Jurkat, Clone E6-1 (cell line): ENCODE measurements around the gene MRPS11.
"Not testable (repeated sequence)": the region's sequence is repeated elsewhere in the genome, so short reads cannot be mapped to it uniquely, and the experiment has no call there.

Experiments
- DNase-seq: peaks from one replicate; pipeline ENCODE4 v3.0.0-alpha.2; 2011; ENCODE audit warnings: low read depth, low spot score
- H3K4me3 ChIP-seq: 2 replicates; pipeline ENCODE4 v1.5.1; 2011; ENCODE audit warnings: mild to moderate bottlenecking, low read length, control low read depth, moderate library complexity

Gene MRPS11

DNA sequence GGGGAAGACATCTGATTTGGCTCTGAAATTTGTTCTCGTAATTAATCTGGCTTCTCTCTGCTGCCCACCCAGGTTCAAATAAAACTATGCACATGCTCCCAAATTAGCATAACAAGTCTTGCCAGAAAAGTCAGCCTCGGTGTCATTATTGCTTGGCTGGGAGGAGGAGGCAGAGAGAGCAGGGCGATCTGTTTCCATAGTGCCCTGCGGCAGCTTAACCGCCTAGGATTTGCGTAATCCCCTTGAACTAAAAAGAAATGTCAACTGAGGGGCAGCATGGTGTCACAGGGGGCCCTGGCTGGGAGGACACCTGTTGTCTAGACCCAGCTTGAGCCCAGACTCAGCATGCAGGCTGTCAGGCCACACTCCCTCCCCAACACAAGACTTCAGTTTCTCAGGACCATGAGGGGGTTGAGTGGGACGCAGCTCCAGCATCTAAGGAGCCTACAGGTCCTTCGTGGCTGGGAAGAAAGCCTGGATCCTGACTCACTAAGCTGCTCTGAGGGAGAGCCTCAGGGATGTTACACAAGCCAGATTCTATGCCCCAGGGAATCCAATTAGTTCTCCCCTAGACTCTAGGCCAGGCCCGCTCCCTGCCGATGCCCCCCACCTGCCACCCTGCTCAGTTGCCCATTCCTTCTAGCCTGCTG, 17.3 kb downstream of the MRPS11 start:
- H3K4me3 ChIP-seq = no peak overlapping the region
- DNase-seq = no peak

GRCh38 chr15:88487178-88487795, 19.8 kb downstream of the MRPS11 start:
- H3K4me3 ChIP-seq = no peak overlapping the region

GRCh38 chr15:88487796-88488523, 20.5 kb downstream of the MRPS11 start:
- H3K4me3 ChIP-seq = no peak overlapping the region
- no peak for DNase-seq

More at GRCh38 chr15:88487178-88487795, 19.8 kb downstream of the MRPS11 start:
- DNase-seq = no peak

- no peak overlapping the region for H3K4me3 ChIP-seq
Measured at GRCh38 chr15:88489321-88489720, 21.8 kb downstream of the MRPS11 start.

GRCh38 chr15:88490036-88490435, 22.5 kb downstream of the MRPS11 start:
- DNase-seq = no peak

More at GRCh38 chr15:88489321-88489720, 21.8 kb downstream of the MRPS11 start:
- no peak for DNase-seq

DNA sequence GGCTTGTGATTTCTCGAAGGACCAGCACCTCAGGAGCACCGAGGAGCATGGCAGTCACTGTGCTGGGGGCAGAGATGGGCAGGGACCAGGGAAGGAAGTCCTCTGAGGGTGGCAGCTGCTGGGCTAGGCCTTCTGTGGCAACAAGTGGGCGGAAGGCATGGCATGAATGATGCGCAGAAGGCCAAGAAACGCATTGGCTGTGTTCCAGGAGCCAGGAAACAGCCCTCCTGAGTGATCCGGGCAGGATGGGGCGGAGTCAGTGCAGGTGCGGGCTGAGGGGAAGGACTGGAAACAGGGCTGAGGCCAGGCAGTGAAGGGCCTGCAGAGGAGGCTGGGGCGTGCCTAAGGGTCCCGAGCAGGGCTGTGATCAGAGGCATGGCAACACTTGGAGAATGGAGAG, 23.6 kb downstream of the MRPS11 start:
- DNase-seq = peak; percentile 34

More at GRCh38 chr15:88490036-88490435, 22.5 kb downstream of the MRPS11 start:
- H3K4me3 ChIP-seq = no peak overlapping the region

GRCh38 chr15:88493844-88494243, 26.3 kb downstream of the MRPS11 start:
- H3K4me3 ChIP-seq = no peak overlapping the region
- DNase-seq = no peak

More for the DNA sequence above, 23.6 kb downstream of the MRPS11 start:
- no peak overlapping the region for H3K4me3 ChIP-seq

- no peak for DNase-seq
- no peak overlapping the region for H3K4me3 ChIP-seq
Measured at GRCh38 chr15:88497109-88497765, 29.7 kb downstream of the MRPS11 start.

GRCh38 chr15:88498996-88499395, 31.5 kb downstream of the MRPS11 start:
- no peak for DNase-seq
- H3K4me3 ChIP-seq = no peak overlapping the region

DNA sequence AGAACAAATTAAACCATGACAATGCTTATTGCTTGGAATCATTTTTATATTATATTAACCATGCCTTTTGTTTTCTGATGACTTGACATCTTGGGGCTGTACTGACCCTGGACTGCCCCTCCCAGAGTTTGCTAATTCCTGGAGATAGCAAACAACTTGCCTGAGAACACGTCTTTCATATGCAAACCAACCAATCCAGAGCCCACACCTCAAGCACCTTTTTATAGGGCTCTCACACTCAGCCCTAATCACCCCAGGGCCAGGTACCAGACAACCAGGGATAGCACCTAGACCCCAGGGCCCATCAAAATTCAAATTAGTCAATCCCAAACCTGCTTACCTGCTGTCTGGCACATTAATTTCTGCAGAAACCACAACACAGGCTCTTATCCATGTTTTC, 36.9 kb downstream of the MRPS11 start:
- H3K4me3 ChIP-seq = no peak overlapping the region
- no peak for DNase-seq

GRCh38 chr15:88505721-88506120, 38.2 kb downstream of the MRPS11 start:
- DNase-seq = no peak
- no peak overlapping the region for H3K4me3 ChIP-seq

GRCh38 chr15:88506628-88507027, 39.1 kb downstream of the MRPS11 start:
- no peak for DNase-seq
- H3K4me3 ChIP-seq = no peak overlapping the region

GRCh38 chr15:88509321-88509720, 41.8 kb downstream of the MRPS11 start:
- no peak for DNase-seq
- H3K4me3 ChIP-seq = no peak overlapping the region

DNA sequence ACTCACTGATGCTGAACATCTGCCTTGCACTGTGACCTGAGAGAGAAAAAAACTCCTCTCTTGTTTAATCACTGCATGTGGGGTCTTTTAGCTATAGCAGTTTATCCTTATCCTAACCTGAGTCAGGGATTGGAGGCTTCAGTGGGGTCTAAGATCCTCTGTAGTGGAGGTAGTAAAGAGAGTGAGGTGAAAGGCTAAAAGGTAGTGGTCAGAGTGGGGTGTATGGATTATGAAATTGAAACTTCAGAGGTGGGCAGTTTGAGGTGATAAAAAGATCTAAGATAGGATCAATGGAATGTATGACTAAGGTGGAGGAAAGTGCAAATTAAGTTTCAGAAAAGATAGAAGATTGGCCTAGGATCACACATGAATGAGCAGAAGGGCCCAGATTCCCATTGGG, 42.5 kb downstream of the MRPS11 start:
- no peak for DNase-seq
- no peak overlapping the region for H3K4me3 ChIP-seq

GRCh38 chr15:88511161-88511560, 43.7 kb downstream of the MRPS11 start:
- no peak for DNase-seq
- H3K4me3 ChIP-seq = no peak overlapping the region

- peak; percentile 50 for DNase-seq
- no peak overlapping the region for H3K4me3 ChIP-seq
Measured at GRCh38 chr15:88512078-88512477, 44.6 kb downstream of the MRPS11 start.

- H3K4me3 ChIP-seq = no peak overlapping the region
- DNase-seq = no peak
Measured at GRCh38 chr15:88512601-88513000, 45.1 kb downstream of the MRPS11 start.

GRCh38 chr15:88513195-88513594, 45.7 kb downstream of the MRPS11 start:
- no peak overlapping the region for H3K4me3 ChIP-seq
- no peak for DNase-seq

DNA sequence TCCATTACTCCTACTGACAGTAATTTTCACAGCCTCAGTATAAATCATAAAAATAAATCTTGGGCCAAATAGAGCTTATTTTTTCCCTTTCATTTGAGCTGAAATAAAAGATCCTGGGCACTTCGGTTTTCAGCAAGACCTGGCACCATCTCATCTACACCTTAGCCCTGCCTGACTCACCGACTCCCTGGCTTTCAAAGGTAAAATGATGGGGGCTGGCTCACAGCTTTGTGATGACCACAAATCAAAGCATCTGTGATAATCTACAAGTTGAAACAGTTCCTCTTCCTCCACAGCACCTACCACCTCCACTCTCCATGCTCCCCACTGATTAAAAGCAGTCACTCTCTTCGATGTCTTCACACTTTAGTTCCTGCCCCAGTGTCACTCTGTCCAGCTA, 51.4 kb downstream of the MRPS11 start:
- no peak for DNase-seq
- H3K4me3 ChIP-seq = no peak overlapping the region

- H3K4me3 ChIP-seq, DNase-seq: not testable (repeated sequence)
Measured at GRCh38 chr15:88524094-88524493, 56.6 kb downstream of the MRPS11 start.
